GM19351 (cell line): ENCODE data around the gene CFAP99.
"Not testable (repeated sequence)": the region's sequence is repeated elsewhere in the genome, so short reads cannot be mapped to it uniquely, and the experiment has no call there.

Experiments
- ATAC-seq: cut with Tn5 transposase; IDR thresholded peaks from one replicate; pipeline ENCODE4 v1.9.1; 2021; ENCODE audit warnings: mild to moderate bottlenecking, moderate library complexity; ENCODE audit not compliant: unreplicated experiment

Gene CFAP99

DNA sequence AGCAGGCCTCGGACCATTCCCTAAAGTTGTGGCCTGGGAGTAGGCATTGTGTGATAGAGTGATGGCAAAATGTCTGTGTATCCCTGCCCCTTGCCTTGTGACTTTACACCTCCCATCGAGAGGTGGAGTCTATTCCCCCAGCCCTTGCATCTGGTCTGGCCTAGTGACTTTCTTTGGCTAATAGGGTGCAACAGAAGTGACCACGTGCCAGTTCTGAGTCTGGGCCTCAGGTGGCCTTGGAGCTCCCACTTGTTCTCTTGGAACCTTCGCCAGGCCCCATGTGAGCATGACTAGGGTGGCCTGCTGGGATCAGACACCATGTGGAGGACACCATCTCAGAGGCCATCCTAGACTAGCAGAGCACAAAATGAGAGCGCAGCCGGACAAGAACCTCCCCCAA lies 46.3 kb downstream of the CFAP99 start:
- ATAC-seq: no peak

DNA sequence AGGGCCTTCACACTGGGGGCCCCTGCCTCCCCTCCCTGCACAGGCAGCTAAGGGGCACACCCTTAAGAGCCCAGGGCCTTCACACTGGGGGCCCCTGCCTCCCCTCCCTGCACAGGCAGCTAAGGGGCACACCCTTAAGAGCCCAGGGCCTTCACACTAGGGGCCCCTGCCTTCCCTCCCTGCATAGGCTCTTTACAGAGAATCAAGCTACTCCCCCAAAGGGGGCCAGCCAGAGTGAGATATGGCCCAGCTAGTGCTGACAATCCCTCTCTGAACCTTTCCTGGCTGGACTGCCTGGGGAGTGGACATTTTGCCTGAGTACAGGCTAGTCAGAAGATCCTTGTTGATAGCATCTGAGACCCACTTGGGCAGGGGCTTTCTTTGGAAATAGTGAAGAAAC lies 46.8 kb downstream of the CFAP99 start:
- not testable (repeated sequence) for ATAC-seq

DNA sequence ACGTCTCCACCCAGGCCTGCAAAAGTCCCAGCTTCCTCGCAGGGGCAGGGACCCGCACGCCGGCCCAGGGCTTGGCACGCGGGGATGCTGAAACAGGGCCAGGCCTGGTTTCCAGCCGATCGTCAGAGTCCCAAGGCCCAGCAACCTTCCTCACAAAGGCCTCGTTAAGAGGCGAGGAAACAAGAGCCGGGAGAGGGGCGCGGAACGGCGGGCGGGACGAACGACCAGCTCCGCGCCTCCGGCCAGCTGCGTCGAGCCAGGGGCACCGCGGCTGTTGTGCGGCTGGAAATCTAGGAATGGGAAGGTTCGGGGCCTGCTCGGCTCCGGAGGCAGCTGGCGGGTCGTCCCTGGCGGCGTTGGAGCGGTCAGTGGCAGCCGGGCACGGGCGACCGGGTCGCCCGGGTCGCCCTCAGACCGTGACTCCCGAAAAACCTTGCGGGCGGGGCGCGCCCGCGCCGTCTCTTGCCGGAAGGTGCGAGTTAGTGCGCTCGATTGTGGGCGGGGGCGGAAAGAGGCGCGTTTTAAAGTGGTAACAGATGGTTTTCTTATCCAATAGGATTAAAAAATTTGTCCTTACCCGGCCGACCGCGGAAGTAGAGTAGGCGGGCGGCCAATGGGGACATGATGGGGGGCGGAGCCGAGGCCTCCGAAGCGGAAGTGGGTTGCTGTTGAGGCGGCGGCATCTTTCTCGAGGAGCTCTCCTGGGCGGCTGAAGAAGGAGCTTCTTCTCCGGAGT lies 49.9 kb downstream of the CFAP99 start, which contains the start of gene RNF4:
Gene RNF4, plus strand, starts transcription at position 651 of the 736 bp plus-strand sequence. CDS start 21,388 bp downstream, outside the sequence.
- ATAC-seq: peak; percentile 68

DNA sequence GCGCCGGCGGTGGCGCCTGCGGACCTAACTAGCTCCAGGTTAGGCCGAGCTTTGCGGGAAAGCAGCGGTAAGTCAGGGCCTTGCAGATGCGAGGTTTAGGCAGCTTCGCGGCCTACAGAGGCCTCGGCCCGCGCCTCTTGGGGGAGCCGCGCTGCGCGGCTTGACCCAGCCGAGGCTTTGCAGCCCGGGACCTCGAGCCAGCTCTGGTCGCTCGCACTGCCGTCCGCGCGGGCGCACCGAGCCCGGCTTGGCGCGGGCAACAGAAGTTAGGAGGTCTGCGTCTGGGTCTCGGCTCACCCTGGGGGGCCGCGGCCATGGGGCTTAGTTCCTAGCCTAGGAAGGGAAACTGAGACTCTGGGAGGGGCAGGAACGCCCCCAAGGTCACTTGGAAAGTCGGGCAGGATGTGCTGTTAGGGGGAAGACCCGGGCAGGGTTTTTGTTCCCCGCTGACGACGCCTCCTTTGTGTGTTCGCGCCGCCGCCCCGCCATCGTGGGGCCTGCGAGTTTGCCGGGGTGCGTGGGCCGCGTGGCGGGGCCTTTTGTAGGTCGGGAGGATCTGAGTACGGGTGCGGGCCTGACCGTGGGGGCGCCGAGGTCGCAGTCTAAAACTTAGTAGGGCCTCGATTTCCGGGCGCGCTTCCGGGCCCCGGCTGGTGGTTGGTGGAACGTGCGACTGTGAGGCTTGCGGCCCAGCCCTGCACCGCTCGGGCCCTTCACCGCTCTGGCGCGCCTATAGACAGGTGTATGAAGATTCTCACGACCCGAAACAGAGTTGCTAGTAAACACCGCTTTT lies 50.6 kb downstream of the CFAP99 start:
- ATAC-seq: peak; percentile 58

DNA sequence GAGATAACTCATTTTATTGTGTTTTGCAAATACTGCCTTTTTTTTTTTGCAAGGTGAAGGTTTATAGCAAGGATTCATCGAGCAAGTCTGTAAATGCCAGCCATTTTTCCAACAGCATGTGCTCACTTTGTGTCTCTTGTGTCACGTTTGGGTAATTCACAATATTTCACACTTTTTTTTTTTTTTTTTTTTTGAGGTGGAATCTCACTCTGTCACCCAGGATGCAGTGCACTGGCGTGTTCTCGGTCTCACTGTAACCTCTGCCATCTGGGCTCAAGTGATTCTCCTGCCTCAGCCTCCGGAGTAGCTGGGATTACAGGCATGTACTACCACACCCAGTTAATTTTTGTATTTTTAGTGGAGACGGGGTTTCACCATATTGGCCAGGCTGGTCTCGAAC lies 52.0 kb downstream of the CFAP99 start:
- no peak for ATAC-seq

DNA sequence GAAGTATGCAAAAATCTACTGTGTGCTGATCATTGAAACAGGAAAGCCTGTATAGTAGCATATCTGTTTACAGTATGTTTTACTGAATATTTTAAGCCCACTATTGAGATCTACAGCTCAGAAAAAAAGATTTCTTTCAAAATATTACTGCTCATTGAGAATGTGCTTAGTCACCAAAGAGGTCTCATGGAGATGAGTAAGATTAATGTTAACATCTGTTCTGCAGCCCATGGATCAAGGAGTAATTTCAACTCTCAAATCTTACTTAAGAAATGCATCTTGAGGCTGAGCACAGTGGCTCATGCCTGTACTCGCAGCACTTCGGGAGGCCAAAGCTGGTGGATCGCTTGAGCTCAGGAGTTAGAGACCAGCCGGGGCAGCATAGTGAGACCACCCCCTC lies 53.4 kb downstream of the CFAP99 start:
- ATAC-seq: no peak

DNA sequence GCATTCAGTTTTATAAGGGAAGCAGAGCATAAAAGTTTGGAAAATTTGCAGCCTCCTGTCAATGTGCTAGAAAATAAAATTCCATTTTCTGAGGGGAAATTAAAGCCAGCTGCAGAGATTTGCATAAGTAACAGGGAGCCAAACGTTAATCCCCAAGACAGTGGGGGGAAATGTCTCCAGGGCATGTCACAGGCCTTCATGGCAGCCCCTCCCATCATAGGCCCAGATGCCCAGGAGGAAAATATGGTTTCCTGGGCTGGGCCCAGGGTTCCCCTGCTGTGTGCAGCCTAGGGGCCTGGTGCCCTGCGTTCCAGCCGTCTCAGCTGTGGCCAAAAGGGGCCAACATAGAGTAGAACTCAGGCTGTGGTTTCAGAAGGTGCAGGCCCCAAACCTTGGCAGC lies 59.5 kb downstream of the CFAP99 start:
- no peak for ATAC-seq

DNA sequence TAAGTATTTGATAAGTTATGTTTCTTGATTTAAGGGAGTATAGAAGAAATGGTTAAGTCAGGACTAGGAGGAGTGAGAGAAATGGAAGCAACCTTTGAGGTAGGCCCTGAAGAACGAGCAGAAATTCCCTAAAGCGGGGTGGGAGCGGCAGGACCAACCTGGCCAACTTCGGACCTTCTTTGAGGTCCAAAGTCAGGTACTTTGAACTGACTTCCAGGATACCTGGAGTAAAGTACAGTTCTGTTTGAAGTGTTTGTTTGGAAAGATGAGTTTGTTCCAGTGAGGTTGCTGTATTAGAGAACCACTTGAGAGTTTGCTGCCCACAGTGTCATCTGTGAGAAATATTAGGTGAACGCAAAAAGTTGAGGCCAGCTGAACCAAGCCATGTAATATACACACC lies 61.9 kb downstream of the CFAP99 start:
- ATAC-seq: no peak

DNA sequence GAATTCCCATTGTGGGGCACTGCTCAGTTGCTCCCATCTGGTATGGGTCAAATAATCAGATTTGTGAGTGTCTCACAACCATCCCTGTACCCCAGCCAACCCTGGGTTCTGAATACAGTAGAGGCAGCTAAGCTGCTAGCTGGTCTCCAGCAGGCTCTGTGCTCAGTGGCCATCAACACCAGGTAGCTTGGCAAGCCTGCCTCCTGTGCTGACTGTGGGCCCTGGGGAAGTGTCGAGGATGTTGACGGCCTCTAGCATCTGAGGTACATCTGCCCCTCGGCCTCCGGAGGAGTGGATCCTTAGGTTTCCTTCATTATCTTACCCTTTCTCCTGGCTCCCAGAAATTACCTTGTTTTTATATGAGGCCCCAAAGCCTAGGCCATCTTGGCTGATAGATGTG lies 63.4 kb downstream of the CFAP99 start:
- no peak for ATAC-seq

DNA sequence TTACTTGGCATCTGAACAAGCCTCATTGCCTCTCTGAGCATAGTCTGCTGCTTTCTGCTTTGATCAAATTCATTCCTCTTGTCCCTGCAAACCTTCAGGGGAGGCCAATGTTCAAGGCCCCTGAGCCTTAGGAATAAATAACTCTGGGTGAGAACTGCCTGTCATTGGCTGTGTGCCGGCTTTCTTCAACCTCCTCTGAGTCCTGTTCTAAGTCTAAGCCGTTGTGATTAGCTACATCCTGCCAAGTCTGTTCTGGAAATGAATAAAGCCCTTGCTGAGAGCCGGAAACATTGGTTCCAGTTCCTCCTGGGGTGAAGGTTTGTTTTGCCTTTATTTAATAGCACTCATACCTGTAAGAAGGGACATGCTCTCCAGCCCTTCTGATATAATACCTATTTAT lies 63.9 kb downstream of the CFAP99 start:
- peak; percentile 56 for ATAC-seq

DNA sequence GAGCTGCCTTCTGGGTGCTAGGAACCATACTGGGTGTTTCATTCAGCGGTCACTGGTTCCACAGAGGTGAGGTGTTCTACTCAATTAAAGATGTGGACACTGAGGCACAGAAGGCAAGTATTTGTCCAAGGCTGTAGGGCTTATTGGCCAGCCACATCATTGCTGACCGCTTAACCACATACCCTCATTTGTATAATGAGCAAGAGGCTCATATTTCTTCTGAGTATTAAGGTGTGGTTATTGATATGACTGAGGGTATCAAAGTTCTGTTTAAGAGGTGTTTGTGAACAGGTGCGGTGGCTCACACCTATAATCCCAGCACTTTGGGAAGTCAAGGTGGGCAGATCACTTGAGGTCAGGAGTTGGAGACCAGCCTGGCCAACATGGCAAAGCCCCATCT lies 64.5 kb downstream of the CFAP99 start:
- no peak for ATAC-seq

DNA sequence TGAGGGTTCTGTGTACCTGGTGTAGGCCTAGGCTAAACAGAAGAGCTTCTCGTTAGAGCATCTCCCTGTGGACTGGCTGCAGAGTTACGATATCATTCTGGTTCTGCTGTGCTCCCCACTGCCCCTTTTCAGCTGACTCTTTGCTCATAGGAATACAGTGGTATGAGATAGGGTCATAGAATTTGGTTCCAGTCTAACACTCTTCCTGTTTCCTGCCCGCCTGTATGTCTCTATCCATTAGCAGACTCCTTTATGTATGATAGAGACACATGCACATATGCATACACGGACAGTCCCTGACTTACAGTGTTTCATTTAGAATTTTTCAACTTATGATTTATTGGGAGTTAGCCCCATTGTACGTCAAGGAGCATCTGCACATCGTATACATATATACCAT lies 65.4 kb downstream of the CFAP99 start:
- no peak for ATAC-seq

DNA sequence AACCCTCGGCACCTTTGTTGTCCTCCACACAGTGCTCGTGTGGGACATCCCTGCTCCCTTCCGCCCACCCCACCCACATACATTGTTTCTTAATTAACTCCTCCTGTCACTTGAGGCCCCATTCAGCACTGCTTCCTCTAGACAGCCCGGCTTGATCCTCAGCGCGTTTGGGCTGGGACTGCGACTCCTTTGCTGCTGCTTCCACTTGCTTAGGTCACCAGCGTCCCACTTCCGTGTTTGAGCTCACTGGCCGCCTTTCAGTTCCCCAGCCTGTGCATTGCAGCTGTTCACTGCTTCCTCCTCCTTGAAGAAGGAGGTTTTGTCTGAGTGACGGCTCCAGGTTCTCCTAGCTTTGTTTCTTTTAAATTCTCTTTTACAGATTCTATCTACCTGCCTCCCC lies 66.2 kb downstream of the CFAP99 start:
- ATAC-seq: peak; percentile 61

DNA sequence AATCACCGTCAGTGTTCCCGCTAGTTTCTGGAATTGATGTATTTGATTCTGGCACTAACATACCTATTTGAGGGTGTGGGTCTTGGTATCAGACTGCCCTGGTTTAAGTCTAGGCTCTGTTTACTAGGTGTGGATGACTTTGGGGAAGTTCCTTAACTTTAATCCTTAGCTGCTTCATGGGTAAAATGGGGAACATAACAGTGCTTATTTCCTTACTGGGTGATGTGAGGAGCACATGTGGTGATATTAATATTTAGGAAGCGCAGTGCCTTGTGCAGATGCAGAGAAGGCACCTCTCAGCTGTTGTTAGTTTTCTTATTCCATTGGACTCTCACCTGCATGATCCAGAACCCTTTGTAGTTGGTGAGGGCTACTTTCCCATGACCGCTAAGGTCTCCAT lies 67.2 kb downstream of the CFAP99 start:
- no peak for ATAC-seq

DNA sequence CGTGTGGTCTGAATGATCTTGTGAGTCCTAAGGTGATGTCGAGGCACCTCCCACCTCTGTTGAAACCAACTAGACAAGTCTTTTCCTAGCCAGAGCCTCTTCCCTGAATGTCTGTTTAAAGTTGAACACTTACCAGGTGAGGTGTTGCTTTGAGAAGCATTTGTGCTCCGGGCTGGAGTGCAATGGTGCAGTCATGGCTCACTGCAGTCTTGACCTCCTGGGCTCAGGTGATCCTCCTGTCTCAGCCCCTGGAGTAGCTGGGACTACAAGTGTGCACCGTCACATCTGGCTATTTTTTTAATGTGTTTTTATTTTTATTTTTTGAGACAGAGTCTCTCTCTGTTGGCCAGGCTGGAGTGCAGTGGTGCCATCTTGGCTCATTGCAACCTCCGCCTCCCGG lies 68.2 kb downstream of the CFAP99 start:
- ATAC-seq: no peak

DNA sequence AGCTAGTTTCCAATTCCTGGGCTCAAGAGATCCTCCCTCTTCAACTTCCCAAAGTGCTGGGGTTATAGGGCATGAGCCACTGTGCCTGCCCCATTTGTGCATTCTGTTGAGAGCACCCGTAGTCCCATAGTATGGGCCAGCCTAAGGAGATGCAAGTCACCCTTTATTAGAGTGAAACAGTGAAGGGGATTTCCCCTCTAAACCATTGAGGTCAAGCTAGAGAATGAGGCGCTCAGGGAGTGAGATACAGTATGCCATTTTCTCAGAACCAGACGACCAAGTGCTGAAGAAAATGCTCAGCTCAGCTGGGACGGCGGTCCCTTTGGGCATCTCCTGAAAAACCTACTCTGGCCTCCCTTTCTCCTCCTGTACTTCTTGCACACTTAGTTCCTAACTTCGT lies 68.9 kb downstream of the CFAP99 start:
- ATAC-seq: peak; percentile 81

DNA sequence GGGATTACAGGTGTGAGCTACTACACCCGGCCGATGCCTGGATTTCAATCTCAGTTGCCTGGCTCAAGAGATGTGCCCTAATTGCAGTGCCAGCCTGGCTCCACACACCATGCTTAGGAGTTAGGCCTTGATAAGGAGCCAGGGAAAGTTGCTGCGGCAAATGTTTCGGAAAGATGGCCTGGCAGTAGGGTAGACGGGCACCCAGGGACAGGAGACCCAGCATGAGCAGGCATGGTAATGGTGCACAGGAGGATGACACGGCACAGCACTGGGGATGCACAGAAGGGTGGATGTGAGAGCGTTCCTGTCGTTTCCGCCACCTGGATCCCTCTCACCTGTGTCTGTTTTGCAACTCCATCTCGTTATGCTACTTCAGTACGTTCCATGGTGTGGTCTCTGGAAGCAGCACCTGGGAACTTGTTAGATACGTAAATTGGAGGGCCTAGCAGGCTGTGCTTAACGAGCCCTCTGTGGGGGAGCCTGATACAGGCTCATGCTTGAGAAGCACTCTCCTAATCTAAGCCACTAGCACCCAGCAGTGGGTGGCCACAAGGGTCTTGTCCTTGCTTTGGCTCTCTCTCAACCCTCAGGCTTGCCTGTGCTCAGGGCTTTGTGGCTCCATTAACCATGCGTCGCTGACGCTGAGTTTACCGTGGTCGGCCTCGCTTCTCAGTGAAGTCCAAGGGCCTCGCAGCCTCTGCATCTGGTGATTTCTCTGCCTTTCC lies 70.5 kb downstream of the CFAP99 start:
- no peak for ATAC-seq

DNA sequence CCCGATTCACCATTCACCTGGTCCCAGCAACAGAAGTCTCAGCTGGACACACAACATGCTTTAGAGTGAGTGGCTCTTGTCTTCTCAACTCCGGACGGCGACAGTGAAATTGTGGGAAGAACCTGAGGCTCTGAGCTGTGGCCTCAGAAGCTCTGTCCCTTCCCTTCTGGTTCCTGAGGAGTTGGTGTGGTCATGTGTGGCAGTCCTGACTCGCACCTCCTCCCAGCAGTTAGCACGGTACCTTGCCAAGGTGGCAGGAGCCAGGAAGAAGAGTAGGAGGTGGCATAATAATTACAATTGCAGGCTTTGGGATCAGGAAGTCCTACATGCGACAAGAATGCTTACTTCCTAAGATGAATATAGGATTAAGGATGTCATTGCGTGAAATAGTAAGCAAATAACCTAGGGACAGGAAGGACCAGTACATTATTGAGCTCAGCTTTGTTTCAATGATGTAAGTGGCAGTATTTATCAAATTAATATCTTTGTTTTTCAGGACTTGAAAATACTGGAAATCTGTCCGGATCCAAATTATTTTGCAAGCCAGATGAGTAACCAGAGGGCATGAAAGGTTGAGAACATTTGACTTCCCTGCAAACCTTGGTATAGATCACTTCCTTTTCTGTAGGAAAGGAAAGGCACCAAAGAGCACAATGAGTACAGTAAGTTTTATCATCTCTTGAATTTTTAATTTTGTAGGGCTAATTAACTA lies 71.2 kb downstream of the CFAP99 start:
- ATAC-seq: no peak

DNA sequence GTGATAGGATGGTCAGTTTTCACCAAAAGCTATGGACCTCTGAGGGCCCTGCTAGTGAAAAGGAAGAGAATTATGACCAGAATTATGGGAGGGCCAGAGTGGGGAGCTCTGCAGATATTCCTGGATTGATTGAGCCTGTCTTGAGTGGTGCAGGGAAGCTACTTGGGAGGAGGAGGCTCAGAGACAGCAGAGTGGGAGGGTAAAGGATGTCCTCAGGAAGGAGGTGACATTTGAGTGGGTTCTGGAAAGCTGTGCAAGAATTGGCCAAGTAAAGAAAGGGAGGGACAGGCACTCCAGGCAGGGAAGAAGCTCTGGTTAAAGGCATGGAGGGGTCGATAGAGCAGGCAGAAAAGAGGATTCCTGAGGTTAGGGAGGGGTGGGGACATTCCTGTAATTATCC lies 74.2 kb downstream of the CFAP99 start:
- ATAC-seq: no peak

DNA sequence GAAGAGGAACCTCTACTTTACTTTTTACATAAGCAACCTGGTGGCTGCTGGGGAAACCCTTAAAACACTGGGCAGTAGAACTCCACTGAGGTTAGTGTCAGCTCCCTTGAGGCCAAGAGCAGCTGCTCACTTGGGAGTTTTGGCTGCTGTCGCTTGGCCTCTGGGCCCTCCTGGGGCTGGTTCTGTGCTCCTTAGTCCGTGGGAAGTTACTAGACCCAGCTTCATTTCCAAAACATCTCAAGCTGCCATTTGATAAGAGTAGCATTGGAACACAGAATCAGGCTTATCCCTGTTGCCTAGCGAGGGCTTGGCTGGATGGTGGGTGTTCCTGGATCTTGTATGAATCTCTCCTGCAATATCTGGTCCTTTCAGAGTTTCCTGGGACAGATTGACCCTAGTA lies 76.2 kb downstream of the CFAP99 start:
- no peak for ATAC-seq

DNA sequence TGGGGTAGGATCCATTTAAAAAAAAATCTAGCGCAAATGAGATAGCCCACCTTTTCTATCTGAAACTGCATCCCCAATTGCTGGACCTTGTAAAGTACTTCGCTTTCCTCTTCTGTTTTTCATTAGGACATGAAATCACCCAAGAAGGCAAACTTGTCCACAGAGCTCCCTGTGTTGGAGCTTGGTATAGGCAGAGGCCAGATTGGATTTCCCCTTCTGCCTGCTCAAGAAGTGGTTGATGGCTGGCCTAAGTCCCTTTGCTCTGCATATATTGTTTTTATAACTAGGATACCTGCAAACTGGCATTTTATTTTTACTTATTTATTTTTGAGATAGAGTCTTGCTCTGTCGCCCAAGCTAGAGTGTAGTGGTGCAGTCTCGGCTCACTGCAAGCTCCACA lies 78.6 kb downstream of the CFAP99 start:
- ATAC-seq: no peak
